Neural cell (in vitro differentiated cells): ENCODE results near the gene LYSMD4.

ENCODE experiments used
- EP300 ChIP-seq: fragments of 450-650 bp; conservative IDR thresholded peaks from 2 replicates; pipeline ENCODE4 v1.6.1; 2014; ENCODE audit warnings: antibody characterized with exemption, mild to moderate bottlenecking, moderate library complexity; ENCODE audit not compliant: poor library complexity, severe bottlenecking
- EZH2 ChIP-seq: fragments of 200-600, 300-800 bp; shearing (Covaris generic), sonication (generic); IDR thresholded peaks from 2 replicates; pipeline ENCODE4 v1.6.1; 2014; ENCODE audit warnings: antibody characterized with exemption, low read length, borderline replicate concordance, mild to moderate bottlenecking; ENCODE audit not compliant: insufficient read depth, poor library complexity, severe bottlenecking
- MXI1 ChIP-seq: fragments of 450-650 bp; conservative IDR thresholded peaks from 2 replicates; pipeline ENCODE4 v1.6.1; 2014; ENCODE audit warnings: antibody characterized with exemption, mild to moderate bottlenecking; ENCODE audit not compliant: poor library complexity, severe bottlenecking
- POLR2AphosphoS5 ChIP-seq: IDR thresholded peaks from 2 replicates; pipeline ENCODE4 v1.6.1; 2012
- RAD21 ChIP-seq: fragments of 450-650 bp; conservative IDR thresholded peaks from 2 replicates; pipeline ENCODE4 v1.6.1; 2014; ENCODE audit warnings: antibody characterized with exemption, mild to moderate bottlenecking, moderate library complexity
- SMC3 ChIP-seq: fragments of 450-650 bp; conservative IDR thresholded peaks from 2 replicates; pipeline ENCODE4 v1.6.1; 2014; ENCODE audit warnings: antibody characterized with exemption, mild to moderate bottlenecking, moderate library complexity; ENCODE audit not compliant: poor library complexity
- TAF1 ChIP-seq: IDR thresholded peaks from 2 replicates; pipeline ENCODE4 v1.6.1; 2012; ENCODE audit warnings: low read depth
- TF ChIP-seq, protein P1 (sequence below): fragments of 450-650 bp; IDR thresholded peaks from 2 replicates; pipeline ENCODE4 v1.5.1; 2014; ENCODE audit warnings: antibody characterized with exemption, mild to moderate bottlenecking, moderate library complexity; ENCODE audit not compliant: poor library complexity, severe bottlenecking

DNA sequence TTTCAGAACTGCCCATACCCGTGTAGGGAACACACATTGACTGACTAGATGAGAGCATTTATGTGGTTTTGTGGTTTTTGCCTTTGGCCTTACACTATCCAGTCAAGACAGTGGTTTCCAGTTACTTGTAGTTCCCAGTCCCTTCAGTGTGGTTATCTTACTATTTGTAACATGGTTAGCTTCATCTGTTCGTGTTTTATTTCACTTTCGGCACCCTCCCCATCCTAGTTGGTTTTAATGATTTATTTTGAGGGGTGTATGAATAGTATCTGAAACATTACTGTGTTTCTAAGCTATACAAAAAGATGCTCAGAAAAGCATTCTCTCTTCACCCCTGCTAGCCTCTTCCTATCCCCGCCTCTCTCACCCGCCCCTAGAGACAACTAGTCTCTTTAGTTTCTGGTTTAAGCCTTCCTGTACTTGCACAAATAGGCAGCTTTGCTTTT is 14.1 kb downstream of the LYSMD4 start:
- TF ChIP-seq POLR2AphosphoS5 (no peak), EZH2 (no peak), TAF1 (no peak), EP300 (no peak), MXI1 (no peak), SMC3 (no peak), RAD21 (no peak)
- TF ChIP-seq, protein P1, sequence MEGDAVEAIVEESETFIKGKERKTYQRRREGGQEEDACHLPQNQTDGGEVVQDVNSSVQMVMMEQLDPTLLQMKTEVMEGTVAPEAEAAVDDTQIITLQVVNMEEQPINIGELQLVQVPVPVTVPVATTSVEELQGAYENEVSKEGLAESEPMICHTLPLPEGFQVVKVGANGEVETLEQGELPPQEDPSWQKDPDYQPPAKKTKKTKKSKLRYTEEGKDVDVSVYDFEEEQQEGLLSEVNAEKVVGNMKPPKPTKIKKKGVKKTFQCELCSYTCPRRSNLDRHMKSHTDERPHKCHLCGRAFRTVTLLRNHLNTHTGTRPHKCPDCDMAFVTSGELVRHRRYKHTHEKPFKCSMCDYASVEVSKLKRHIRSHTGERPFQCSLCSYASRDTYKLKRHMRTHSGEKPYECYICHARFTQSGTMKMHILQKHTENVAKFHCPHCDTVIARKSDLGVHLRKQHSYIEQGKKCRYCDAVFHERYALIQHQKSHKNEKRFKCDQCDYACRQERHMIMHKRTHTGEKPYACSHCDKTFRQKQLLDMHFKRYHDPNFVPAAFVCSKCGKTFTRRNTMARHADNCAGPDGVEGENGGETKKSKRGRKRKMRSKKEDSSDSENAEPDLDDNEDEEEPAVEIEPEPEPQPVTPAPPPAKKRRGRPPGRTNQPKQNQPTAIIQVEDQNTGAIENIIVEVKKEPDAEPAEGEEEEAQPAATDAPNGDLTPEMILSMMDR: no peak
